ENCODE measurements around the gene CPSF4.
A peak's percentile ranks its signal among the peaks of the same experiment; 100 is the strongest.

CPSF4 gene

DNA sequence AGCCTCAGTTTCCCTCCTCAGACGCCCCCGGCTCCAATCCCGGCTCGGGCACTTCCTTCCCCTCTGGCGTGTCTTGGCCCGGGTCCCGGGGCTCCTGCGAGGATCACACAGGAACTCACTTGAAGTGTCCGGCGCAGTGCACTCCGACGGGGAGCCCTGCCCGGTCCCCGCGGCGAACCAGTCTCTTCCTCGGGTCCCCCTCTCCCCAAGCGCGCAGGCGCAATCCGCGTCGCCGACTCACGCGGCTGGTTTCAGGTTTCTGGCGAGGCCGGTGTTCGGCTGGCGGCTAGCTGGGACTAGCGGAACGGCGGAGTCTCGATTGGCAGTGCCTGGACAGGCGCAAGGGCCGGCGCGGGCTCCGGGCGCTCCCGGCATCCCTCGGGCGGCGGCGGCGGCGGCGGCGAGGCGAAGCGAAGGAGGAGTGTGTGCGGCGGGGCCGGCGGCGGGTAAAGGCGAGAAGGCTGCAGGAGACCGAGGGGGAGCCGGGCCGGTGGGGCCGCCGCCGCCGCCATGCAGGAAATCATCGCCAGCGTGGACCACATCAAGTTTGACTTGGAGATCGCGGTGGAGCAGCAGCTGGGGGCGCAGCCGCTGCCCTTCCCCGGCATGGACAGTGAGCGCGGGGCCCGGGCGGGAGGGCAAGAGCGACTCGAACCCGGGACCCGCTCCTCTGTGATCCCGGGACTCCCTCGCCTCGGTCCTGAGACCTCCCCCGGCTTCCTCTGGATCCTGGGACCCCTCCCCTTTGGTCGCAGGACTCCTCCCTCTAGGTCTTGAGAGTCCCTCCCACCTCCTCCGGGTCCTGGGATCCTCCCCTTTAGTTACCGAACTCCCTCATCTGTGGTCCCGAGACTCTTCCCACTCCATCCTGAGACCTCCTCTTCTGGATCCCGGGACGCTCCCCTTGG, at the start of gene CPSF4, which contains the start of gene PTCD1:
TSS of gene CPSF4 (plus strand) at position 371 of the 908 bp plus-strand sequence. CDS start at position 511, 140 bp downstream.
TSS of gene PTCD1 (minus strand) at position 226 of the 908 bp plus-strand sequence. CDS start 3,556 bp downstream, outside the sequence.
- DNase-seq (ENCODE audit: low read depth in 2 of 2), result peak; percentile 78 to 80

DNA sequence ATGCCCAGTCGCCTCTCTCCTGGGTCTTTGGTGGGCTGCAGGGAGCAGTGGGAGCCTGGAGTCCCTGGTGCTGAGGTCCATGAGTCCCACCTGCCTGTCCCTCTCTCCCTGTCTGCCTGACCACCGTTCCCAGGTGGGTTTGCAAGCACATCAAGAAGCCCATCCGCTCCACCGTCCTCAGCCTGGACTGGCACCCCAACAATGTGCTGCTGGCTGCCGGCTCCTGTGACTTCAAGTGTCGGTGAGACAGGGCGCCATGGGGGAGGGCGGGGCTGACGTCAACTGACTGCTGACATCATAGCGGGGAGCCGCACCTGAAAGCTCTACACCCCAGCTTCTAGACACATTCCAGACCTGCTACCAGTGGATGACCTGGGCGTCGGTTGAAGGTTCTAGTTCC, 49.0 kb upstream of the CPSF4 start:
- no peak for DNase-seq (ENCODE audit: low read depth in 2 of 2)

DNA sequence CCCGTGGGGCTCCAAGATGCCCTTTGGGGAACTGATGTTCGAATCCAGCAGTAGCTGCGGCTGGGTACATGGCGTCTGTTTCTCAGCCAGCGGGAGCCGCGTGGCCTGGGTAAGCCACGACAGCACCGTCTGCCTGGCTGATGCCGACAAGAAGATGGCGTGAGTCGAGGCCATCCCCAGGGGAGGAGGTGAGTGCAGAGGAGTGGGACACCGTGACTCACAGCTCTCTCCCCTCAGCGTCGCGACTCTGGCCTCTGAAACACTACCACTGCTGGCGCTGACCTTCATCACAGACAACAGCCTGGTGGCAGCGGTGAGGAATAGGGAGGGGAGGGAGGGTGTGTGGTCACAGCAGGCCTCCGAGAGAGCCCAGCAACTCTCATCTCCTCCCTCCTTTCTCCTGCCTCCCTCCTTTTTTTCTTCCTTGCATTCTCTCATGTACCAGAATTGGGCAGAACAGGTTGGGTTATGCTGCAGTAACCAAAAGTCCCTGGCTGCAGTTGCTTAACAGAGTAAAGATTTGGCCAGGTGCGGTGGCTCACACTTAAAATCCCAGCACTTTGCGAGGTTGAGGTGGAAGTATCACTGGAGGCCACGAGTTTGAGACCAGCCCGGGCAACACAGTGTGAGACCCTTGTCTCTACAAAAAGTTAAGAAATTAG, 47.7 kb upstream of the CPSF4 start:
- DNase-seq (ENCODE audit: low read depth in 2 of 2), result no peak

GRCh38 chr7:99392046-99392445, 46.7 kb upstream of the CPSF4 start:
- no peak for DNase-seq (ENCODE audit: low read depth in 2 of 2)

- peak; percentile 57 to 62 for DNase-seq (ENCODE audit: low read depth in 2 of 2)
Observed at GRCh38 chr7:99392659-99393354, 45.9 kb upstream of the CPSF4 start.

GRCh38 chr7:99393355-99394187, 45.2 kb upstream of the CPSF4 start:
- no peak for DNase-seq (ENCODE audit: low read depth in 2 of 2)

GRCh38 chr7:99394188-99394502, 44.6 kb upstream of the CPSF4 start:
- no peak for DNase-seq (ENCODE audit: low read depth in 2 of 2)

DNA sequence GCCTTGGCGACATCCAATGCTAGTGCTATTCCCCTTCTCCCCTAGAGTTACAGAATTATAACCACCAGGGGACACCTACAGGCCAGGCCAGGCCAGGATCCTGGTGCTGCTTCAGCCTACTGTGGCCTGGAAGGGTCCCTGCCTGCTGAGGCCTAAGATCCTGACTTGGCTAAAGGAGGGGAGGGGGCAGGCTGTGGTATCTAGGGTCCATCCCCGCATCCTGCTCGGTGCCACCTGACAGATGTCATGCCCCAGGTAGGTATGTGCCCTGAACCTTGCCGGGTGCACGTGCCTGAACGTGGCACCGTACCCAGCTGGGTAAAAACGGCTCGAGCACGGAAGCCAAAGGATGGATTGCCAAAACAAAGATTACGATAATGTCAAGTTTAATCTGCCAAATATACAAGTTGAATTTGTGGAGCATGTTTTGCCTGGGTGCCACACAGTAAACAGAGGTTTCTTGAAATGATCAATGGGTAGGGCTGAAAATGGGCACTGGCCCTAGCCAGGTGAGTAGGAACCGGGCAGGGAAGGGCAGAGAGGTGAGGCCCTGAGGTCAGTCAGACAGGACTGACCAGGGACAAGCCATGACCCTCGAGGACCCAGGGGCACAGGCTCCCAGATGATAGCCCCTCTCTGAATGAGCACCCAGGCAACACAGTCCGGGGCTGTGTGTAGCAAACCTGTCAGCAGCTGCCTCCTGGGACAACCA, 43.0 kb upstream of the CPSF4 start:
- DNase-seq (ENCODE audit: low read depth in 2 of 2), result no peak

- DNase-seq (ENCODE audit: low read depth in 2 of 2), result no peak
Observed at GRCh38 chr7:99396418-99397296, 42.1 kb upstream of the CPSF4 start.

- DNase-seq (ENCODE audit: low read depth in 2 of 2), result no peak
Observed at GRCh38 chr7:99397297-99397983, 41.3 kb upstream of the CPSF4 start.

DNA sequence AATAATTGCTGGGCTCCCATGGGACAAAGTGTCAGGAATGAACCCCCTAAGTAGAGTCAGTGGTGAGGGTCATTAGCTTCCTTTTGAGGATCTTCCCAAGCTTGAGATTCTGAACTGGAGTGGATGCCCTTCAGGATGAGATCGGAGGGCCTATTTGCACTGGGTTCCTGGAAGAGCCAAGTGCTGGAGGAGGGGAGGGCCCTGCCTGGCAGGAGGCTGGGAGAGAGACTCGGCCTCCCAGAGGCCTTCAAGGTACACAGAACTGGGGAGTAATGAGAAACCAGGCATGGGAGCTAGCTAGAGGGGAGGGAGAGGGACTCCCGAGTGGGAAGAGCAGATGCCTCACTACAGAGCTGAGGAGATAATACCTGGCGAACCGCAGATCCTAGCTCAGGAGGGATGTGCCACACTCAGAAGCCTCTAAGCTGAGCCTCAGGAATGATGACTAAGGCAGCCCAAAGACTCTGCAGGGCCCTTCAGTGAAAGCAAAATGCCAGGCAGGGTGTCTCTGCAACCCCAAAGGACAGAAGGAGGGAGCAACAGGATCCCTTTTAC, 39.8 kb upstream of the CPSF4 start:
- no peak for DNase-seq (ENCODE audit: low read depth in 2 of 2)

DNA sequence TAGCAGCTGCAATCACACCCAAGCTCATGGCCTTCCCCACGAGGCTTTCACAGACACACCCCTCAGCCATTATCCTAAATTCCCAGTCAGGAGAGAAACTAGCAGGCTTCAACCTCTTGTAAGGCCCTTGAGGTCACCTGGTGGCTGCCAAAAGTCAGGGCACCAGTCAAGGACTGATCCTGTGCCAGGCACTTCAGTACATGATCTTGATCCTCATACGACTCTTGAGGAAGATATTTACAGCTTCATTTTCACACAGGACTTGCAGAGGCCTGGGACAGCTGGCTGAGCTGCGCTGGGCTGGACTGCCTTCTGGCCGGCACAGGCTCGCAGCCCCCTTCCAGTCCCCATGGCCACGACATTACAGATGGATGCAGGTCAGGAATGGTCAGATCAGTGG, 39.1 kb upstream of the CPSF4 start:
- DNase-seq (ENCODE audit: low read depth in 2 of 2), result no peak

DNA sequence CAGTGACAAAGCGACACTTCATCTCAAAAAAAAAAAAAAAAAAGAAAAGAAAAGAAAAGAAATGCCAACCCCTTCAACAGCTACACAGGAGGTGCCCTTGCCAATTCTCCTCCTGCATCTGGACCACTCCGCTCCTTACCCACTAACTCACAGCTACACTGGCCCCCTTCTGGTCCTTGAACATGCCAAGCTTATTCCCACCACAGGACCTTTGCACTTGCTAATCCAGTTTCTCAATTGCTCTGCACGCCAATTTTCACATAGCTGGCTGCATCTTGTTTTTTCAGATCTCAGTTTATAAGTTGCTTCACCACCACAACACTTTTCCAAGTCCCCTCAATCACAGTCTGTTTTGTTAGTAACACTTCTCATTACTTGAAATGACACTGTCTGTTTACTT, 35.9 kb upstream of the CPSF4 start:
- no peak for DNase-seq (ENCODE audit: low read depth in 2 of 2)

GRCh38 chr7:99403764-99404163, 35.0 kb upstream of the CPSF4 start:
- no peak for DNase-seq (ENCODE audit: low read depth in 2 of 2)

- no peak for DNase-seq (ENCODE audit: low read depth in 2 of 2)
Observed at GRCh38 chr7:99404235-99404976, 34.3 kb upstream of the CPSF4 start.

GRCh38 chr7:99404977-99405320, 33.8 kb upstream of the CPSF4 start:
- no peak for DNase-seq (ENCODE audit: low read depth in 2 of 2)

DNA sequence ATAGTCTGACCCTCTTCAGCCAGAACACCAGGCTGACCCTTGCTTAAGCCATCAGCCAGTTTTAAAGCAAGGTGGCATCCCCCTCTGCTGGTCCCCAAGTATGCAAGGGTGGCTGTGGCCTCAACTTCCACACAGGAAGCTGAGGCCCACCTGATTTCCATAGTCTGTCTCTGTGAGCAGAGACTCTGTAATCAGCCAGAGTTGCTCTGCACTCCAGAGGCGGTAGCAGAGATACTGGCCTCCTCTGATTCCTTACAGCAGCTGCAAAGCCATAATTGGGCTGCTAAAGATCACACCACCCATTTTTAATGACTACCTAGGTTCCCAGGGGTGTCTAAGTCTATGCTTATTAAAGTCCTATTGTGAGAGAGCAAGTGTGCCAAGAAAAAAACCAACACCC, 32.2 kb upstream of the CPSF4 start:
- DNase-seq (ENCODE audit: low read depth in 2 of 2), result no peak

GRCh38 chr7:99407872-99408378, 30.8 kb upstream of the CPSF4 start:
- peak in 1 of 2 donors; percentile 6 for DNase-seq (ENCODE audit: low read depth in 2 of 2)
